GM21360 (cell line): ENCODE results near the gene ZNF385B.

Source experiments
- ATAC-seq: cut with Tn5 transposase; IDR thresholded peaks from one replicate; pipeline ENCODE4 v1.9.1; 2021; ENCODE audit warnings: mild to moderate bottlenecking, moderate library complexity; ENCODE audit not compliant: unreplicated experiment

The ZNF385B gene

GRCh38 chr2:179857236-179857635, 4.2 kb downstream of the ZNF385B start:
- ATAC-seq: no peak

- ATAC-seq: no peak
Observed at GRCh38 chr2:179856205-179856604, 5.2 kb downstream of the ZNF385B start.

- ATAC-seq: no peak
Observed at GRCh38 chr2:179855673-179856072, 5.7 kb downstream of the ZNF385B start.

GRCh38 chr2:179854891-179855290, 6.5 kb downstream of the ZNF385B start:
- no peak for ATAC-seq

GRCh38 chr2:179853108-179853507, 8.3 kb downstream of the ZNF385B start:
- ATAC-seq: no peak

GRCh38 chr2:179850188-179850587, 11.2 kb downstream of the ZNF385B start:
- ATAC-seq: no peak

GRCh38 chr2:179849719-179850118, 11.7 kb downstream of the ZNF385B start:
- no peak for ATAC-seq

- ATAC-seq: no peak
Observed at GRCh38 chr2:179843541-179843940, 17.9 kb downstream of the ZNF385B start.

GRCh38 chr2:179842498-179843153, 18.8 kb downstream of the ZNF385B start:
- peak; percentile 63 for ATAC-seq

- no peak for ATAC-seq
Observed at GRCh38 chr2:179840840-179841239, 20.6 kb downstream of the ZNF385B start.

- ATAC-seq: no peak
Observed at GRCh38 chr2:179837408-179837807, 24.0 kb downstream of the ZNF385B start.

- no peak for ATAC-seq
Observed at GRCh38 chr2:179830043-179830787, 31.2 kb downstream of the ZNF385B start.

- ATAC-seq: no peak
Observed at GRCh38 chr2:179826297-179826696, 35.1 kb downstream of the ZNF385B start.

- ATAC-seq: peak; percentile 64
Observed at GRCh38 chr2:179825494-179825893, 35.9 kb downstream of the ZNF385B start.

GRCh38 chr2:179824961-179825360, 36.5 kb downstream of the ZNF385B start:
- no peak for ATAC-seq

GRCh38 chr2:179822540-179822939, 38.9 kb downstream of the ZNF385B start:
- no peak for ATAC-seq

GRCh38 chr2:179818546-179818945, 42.9 kb downstream of the ZNF385B start:
- ATAC-seq: no peak

GRCh38 chr2:179817181-179817841, 44.1 kb downstream of the ZNF385B start:
- ATAC-seq: no peak

GRCh38 chr2:179814050-179814449, 47.4 kb downstream of the ZNF385B start:
- ATAC-seq: no peak

- ATAC-seq: no peak
Observed at GRCh38 chr2:179812501-179812900, 48.9 kb downstream of the ZNF385B start.

- no peak for ATAC-seq
Observed at GRCh38 chr2:179811042-179811441, 50.4 kb downstream of the ZNF385B start.

- no peak for ATAC-seq
Observed at GRCh38 chr2:179809606-179810005, 51.8 kb downstream of the ZNF385B start.
